ENCODE results near the gene TWF2. TPM values are rescaled to one million over a fixed set of nuclear protein-coding genes. Genes with fewer than 3 reads are reported as not detected.

TWF2 gene
- total RNA-seq, 4 donors from 2014 or later = 39.3 to 60.2 (median 52.0) TPM

- WGBS, 2 donors = 88 to 91% methylated on average over 33 to 38 of the region's 41 CpGs
- TF ChIP-seq POLR2A (IDR thresholded peaks at IDR 0.05) (no peak), CTCF (IDR thresholded peaks at IDR 0.05) (no peak)
- intact Hi-C loops (cut with DNase I; ENCODE audit: low total_unique reads) = no loop called here
- no peak for DNase-seq (ENCODE audit: low spot score in 2 of 2)
- H3K4me3 ChIP-seq (ENCODE audit: low read depth, poor library complexity, severe bottlenecking) = no peak overlapping the region
Measured at GRCh38 chr3:52222319-52223221, 16.4 kb downstream of the TWF2 start.

- H3K4me3 ChIP-seq (ENCODE audit: low read depth, poor library complexity, severe bottlenecking) = no peak overlapping the region
- no peak for DNase-seq (ENCODE audit: low spot score in 2 of 2)
- intact Hi-C loops (cut with DNase I; ENCODE audit: low total_unique reads) = no loop called here
- WGBS, 2 donors = 75 to 78% methylated on average over 28 to 33 of the region's 34 CpGs
- TF ChIP-seq POLR2A (IDR thresholded peaks at IDR 0.05) (no peak), CTCF (IDR thresholded peaks at IDR 0.05) (no peak)
Measured at GRCh38 chr3:52221563-52222318, 17.2 kb downstream of the TWF2 start.

- DNase-seq (ENCODE audit: low spot score in 2 of 2) = no peak
- intact Hi-C loops (cut with DNase I; ENCODE audit: low total_unique reads) = no loop called here
- no peak overlapping the region for H3K4me3 ChIP-seq (ENCODE audit: low read depth, poor library complexity, severe bottlenecking)
- whole genome bisulfite sequencing, 2 donors = 88 to 91% methylated on average over 21 to 24 of the region's 27 CpGs
- no peak for TF ChIP-seq POLR2A (IDR thresholded peaks at IDR 0.05)
- TF ChIP-seq CTCF (IDR thresholded peaks at IDR 0.05) = no peak
Measured at GRCh38 chr3:52221141-52221562, 17.8 kb downstream of the TWF2 start.

GRCh38 chr3:52220380-52221026 is 18.5 kb downstream of the TWF2 start:
- peak; percentile 80 to 98 for DNase-seq (ENCODE audit: low spot score in 2 of 2)

More at GRCh38 chr3:52220380-52221026, 18.5 kb downstream of the TWF2 start:
- 23 to 24% methylated on average over 9 of the region's 9 CpGs for WGBS, 2 donors
- TF ChIP-seq CTCF (IDR thresholded peaks at IDR 0.05) (peak in 1 of 3 donors; percentile 49), POLR2A (IDR thresholded peaks at IDR 0.05) (no peak)
- H3K4me3 ChIP-seq (ENCODE audit: low read depth, poor library complexity, severe bottlenecking) = no peak overlapping the region
- intact Hi-C loops (cut with DNase I; ENCODE audit: low total_unique reads) = no loop called here

Measured in lower leg skin (tissue), 4 donors.